KMS-11 (cell line): ENCODE data around the gene KLHL26.

ENCODE experiments used
- H2AFZ ChIP-seq: fragments of 200-600 bp; sonication (generic); 2 replicates; pipeline ENCODE4 v1.6.1; 2016; ENCODE audit warnings: antibody characterized with exemption, mixed run types, low read depth
- H3K27ac ChIP-seq: fragments of 200-600 bp; sonication (generic); 2 replicates; pipeline ENCODE4 v1.6.1; 2016; ENCODE audit warnings: mild to moderate bottlenecking, mixed run types
- H3K27me3 ChIP-seq: fragments of 200-600 bp; sonication (generic); 2 replicates; pipeline ENCODE4 v1.6.1; 2017; ENCODE audit warnings: mild to moderate bottlenecking, low read depth, mixed run types, moderate library complexity; ENCODE audit not compliant: insufficient read depth
- H3K36me3 ChIP-seq: fragments of 200-600 bp; sonication (generic); 2 replicates; pipeline ENCODE4 v1.6.1; 2017; ENCODE audit warnings: mild to moderate bottlenecking, mixed run types; ENCODE audit not compliant: insufficient read depth
- H3K4me1 ChIP-seq: fragments of 200-600 bp; sonication (generic); 2 replicates; pipeline ENCODE4 v1.6.1; 2016; ENCODE audit warnings: mild to moderate bottlenecking, low read depth, mixed run types; ENCODE audit not compliant: poor library complexity, severe bottlenecking
- H3K4me2 ChIP-seq: fragments of 200-600 bp; sonication (generic); 2 replicates; pipeline ENCODE4 v1.7.0; 2016; ENCODE audit warnings: mild to moderate bottlenecking, mixed run types
- H3K4me3 ChIP-seq: fragments of 200-600 bp; sonication (generic); IDR thresholded peaks from 2 replicates; pipeline ENCODE4 v1.6.1; 2017; ENCODE audit warnings: low read depth, low read length, mixed read lengths; ENCODE audit not compliant: insufficient read depth
- H3K79me2 ChIP-seq: fragments of 200-600 bp; sonication (generic); 2 replicates; pipeline ENCODE4 v1.6.1; 2016; ENCODE audit warnings: low read depth, mixed run types; ENCODE audit not compliant: insufficient read depth
- H3K9ac ChIP-seq: fragments of 200-600 bp; sonication (generic); 2 replicates; pipeline ENCODE4 v1.6.1; 2016; ENCODE audit warnings: mild to moderate bottlenecking, mixed run types
- H4K20me1 ChIP-seq: fragments of 200-600 bp; sonication (generic); 2 replicates; pipeline ENCODE4 v1.6.1; 2016; ENCODE audit warnings: mild to moderate bottlenecking, mixed run types; ENCODE audit not compliant: insufficient read depth
- TF ChIP-seq, protein P1 (sequence below): fragments of 200-600 bp; sonication (generic); conservative IDR thresholded peaks from 2 replicates; pipeline ENCODE4 v1.6.1; 2017; ENCODE audit warnings: low read depth, mild to moderate bottlenecking, antibody characterized with exemption, low read length, moderate library complexity, mixed read lengths

The KLHL26 gene

GRCh38 chr19:18718015-18718526 lies 81.2 kb downstream of the KLHL26 start:
- Histone ChIP-seq H3K36me3 (no peaks in the 10 kb centered on the region), H3K27ac (no peak overlapping the region), H3K4me1 (no peaks in the 10 kb centered on the region), H3K79me2 (no peaks in the 10 kb centered on the region), H4K20me1 (no peaks in the 10 kb centered on the region), H3K27me3 (no peaks in the 10 kb centered on the region), H3K4me3 (no peak overlapping the region), H2AFZ (no peak overlapping the region), H3K9ac (no peak overlapping the region), H3K4me2 (no peak overlapping the region)
- TF ChIP-seq, protein P1, sequence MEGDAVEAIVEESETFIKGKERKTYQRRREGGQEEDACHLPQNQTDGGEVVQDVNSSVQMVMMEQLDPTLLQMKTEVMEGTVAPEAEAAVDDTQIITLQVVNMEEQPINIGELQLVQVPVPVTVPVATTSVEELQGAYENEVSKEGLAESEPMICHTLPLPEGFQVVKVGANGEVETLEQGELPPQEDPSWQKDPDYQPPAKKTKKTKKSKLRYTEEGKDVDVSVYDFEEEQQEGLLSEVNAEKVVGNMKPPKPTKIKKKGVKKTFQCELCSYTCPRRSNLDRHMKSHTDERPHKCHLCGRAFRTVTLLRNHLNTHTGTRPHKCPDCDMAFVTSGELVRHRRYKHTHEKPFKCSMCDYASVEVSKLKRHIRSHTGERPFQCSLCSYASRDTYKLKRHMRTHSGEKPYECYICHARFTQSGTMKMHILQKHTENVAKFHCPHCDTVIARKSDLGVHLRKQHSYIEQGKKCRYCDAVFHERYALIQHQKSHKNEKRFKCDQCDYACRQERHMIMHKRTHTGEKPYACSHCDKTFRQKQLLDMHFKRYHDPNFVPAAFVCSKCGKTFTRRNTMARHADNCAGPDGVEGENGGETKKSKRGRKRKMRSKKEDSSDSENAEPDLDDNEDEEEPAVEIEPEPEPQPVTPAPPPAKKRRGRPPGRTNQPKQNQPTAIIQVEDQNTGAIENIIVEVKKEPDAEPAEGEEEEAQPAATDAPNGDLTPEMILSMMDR, result no peak

- Histone ChIP-seq H3K4me2 (no peak overlapping the region), H3K4me1 (no peaks in the 10 kb centered on the region), H4K20me1 (no peaks in the 10 kb centered on the region), H3K36me3 (no peaks in the 10 kb centered on the region), H3K4me3 (no peak overlapping the region), H3K27me3 (no peaks in the 10 kb centered on the region), H2AFZ (no peak overlapping the region), H3K27ac (no peak overlapping the region), H3K9ac (no peak overlapping the region), H3K79me2 (no peaks in the 10 kb centered on the region)
- TF ChIP-seq, protein P1, result no peak
Measured at GRCh38 chr19:18718846-18719458, 82.1 kb downstream of the KLHL26 start.

- no peaks in the 10 kb centered on the region for H3K4me1 ChIP-seq
- H4K20me1 ChIP-seq, result no peaks in the 10 kb centered on the region
- H3K27ac ChIP-seq, result no peak overlapping the region
- H3K36me3 ChIP-seq, result no peaks in the 10 kb centered on the region
- no peaks in the 10 kb centered on the region for H3K79me2 ChIP-seq
- TF ChIP-seq, protein P1, result no peak
- H3K27me3 ChIP-seq, result no peaks in the 10 kb centered on the region
- no peak overlapping the region for H3K4me3 ChIP-seq
- H3K4me2 ChIP-seq, result no peak overlapping the region
- no peak overlapping the region for H3K9ac ChIP-seq
- no peak overlapping the region for H2AFZ ChIP-seq
Measured at GRCh38 chr19:18719541-18719940, 82.7 kb downstream of the KLHL26 start.
